GM19240 (cell line): ENCODE results near the gene ARFGAP1.

Source experiments
- DNase-seq: peaks from one replicate; pipeline ENCODE4 v3.0.0; 2011; ENCODE audit warnings: low spot score; ENCODE audit not compliant: insufficient read length

Gene ARFGAP1

DNA sequence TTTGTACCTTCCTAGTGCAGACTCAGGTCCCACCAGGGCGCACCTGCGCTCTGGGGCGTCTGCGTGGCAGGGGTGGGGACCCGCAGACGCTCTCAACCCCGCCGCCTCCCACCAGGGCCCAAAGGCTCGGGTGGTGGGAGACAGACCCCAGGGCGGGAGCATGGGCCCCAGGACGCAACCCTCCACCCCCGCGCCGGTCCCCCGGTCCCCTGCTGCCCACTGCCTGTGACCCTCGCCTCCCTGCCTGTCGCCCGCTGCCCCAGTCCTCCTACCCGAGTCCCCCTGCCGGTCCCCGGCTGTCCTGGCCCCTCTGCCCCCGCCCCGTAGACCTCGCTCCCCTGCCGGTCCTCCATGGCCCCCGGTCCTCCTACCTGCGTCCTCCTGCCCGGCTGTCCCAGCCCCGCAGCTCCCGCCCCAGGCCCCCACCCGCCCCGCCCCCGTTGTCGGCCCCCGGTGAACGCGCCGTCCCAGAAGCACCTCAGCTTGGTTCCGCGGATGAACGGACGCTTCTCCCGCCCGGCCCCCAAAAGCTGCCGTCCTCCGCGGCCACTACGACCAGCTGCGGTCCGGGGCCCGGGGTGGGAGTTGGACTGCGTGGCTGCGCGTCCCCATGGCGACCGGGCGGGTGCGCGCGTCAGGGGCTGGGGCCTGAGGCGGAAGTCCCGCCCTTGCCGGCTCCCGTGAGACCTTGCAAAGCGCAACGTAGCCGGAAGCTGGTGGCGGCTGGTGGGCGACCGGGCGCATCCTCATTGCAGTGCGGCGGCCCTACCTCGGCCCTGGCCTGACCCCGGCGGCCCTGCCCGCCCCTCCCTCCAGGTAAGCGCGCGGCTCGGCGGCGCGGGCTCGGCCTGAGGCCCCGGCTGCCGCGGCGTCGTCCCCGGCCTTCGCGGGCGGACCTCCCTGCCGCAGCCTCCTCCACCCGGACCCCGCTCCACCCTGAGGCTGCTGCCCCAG, at the start of gene ARFGAP1:
Gene ARFGAP1, plus strand, starts transcription at position 709 of the 954 bp plus-strand sequence. CDS start 2,768 bp downstream, outside the sequence.
- peak; percentile 99 for DNase-seq

DNA sequence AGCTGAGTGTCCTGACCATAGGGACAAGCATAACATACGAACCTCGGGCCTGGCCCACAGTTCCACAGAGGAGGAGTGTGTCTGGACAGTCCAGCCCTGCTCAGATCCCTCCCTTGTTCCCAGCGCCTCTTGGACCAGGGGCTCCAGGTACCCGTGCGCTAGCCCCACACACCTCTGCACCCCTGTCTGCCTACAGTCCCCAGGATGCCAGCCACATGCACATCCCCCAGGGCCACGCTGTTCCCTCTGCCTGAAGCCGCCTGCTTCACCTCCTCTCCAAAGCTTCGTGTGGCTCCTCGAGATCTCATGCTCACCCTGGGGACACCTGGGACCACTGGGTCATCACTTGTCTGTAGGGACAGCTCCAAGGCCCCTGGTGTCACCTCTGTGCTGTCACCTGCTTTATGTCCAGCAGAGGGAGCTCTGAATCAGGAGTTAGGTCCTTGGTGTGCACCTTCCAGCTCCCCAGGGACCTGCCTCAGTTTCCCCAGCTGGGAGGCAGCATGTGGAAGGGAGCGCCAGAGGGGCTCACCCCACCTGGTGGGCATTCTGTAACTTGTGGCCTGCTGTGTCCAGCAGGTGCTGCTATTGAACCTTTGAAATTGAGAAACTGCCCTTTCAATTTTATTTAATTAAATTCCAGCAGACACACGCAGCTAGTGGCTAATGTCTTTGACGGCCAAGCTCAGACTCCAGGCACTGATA, 49.3 kb upstream of the ARFGAP1 start:
- no peak for DNase-seq

DNA sequence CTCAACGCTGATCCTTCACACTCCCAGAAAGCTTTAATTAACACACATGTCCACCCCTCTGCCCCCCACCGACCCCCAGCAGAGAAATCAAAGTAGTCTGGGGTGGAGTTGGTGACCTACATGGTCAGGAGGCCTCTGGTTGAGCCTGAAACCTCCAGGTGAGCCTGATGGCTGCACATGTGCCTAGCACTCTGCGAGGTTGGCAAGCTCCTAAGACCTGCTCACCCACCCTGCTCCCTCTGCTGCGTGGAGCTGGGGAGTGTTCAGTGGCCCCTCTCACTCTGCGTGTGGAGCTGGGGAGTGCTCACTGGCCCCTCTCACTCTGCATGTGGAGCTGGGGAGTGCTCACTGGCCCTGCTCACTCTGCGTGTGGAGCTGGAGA, 48.8 kb upstream of the ARFGAP1 start:
- no peak for DNase-seq

DNA sequence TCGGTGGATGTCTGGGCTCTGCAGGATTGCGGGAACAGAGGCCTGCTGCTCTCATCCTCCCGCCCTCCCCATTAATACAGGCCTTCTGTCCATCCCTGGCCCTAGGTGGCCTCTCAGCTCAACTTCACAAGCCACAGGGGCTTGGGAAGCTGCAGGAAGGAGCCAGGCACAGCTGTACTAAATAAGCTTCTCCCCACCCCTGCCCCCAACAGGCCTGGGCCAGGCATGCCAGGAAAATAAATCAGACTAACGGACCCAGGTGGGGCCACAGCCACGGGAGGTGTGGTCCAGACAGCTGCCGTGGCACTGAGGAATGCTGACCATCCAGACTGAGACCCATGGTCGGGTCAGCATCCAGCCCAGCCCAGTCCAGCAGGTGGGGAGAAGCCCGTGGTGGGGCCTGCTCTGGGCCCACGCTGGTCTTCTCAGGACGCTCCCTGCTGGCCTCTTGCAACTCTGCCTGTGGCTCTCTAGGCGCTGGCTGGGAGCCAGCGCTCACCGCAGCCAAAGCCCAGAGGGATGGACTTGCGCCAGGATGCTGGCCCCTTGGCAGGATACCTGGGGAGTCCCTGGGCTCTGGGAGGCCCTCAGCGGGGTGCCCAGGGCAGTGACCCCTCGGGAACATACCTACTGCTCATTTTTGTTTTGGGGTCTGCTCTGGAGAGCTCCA, 48.1 kb upstream of the ARFGAP1 start:
- no peak for DNase-seq

DNA sequence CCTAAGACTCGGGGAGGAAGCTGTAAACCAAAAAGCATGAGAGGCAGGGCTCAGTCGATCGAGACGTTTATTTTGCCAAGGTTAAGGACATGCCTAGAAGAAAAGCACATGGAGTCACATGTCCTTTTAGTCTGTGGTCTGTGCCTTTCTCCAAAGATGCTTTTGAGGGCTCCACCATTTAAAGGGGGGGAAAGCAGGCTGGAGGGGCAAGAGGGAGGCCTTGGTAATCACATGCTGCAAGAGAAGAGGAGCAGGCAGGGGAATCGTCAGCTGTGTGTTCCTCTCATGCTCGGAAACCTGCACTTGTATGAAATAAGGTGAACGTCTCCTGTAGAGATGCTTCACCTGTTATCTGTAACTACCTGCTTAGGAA, 47.5 kb upstream of the ARFGAP1 start:
- no peak for DNase-seq

DNA sequence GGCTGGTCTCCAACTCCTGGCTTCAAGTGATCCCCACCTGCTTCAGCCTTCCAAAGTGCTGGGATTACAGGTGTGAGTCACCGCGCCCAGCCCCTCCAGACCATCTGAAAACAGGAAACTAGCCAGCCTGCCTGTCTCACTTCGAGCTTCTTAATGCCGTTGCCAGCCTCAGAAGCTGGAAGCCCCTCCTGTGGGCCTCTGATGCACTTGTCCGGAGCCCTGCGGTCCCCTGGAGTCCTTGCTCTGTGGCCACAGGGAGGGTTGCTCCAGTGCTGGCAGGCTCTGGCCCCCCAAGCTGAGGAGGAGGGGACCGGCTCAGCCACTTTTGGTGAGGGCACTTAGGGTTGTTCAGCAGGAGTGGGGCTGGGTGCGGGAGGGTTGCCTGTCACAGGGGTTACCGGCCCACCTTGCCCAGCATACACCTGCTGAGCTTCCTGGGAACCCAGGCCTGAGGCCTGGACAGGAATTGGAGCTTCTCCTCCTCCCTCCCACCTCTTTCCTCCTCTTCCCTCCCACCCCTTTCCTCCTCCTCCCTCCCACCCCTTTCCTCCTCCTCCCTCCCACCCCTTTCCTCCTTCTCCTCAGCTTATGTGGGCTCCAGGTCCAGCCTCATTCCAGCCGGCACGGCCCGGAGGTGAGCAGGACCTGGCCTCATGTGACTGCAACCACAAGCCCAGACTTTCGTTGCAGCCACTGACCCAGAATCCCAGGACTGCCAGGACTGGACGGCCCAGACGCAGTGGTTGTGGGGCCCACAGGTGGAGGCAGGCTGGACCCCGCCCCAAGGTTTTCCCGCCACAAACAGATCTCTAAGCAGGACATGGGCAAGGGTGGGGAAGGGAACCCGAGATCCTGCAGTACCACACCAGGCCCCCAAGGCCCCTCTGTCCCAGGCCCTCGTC, 46.3 kb upstream of the ARFGAP1 start:
- DNase-seq = no peak

DNA sequence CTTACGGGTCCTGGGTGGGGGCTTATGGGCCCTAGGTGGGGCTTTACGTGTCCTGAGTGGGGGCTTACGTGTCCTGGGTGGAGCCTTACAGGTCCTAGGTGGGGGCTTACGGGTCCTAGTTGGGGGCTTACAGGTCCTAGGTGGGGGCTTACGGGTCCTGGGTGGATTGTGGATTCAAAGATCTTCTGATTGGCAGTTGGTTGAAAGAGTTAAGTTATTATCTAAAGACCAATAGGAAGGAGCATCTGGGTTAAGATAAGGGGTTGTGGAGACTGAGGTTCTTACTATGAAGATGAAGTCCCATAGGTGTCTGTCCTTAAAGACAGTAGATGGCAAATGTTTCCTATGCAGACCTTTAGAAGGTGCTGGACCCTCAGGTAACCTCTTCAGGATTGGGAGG, 45.4 kb upstream of the ARFGAP1 start:
- DNase-seq = no peak

DNA sequence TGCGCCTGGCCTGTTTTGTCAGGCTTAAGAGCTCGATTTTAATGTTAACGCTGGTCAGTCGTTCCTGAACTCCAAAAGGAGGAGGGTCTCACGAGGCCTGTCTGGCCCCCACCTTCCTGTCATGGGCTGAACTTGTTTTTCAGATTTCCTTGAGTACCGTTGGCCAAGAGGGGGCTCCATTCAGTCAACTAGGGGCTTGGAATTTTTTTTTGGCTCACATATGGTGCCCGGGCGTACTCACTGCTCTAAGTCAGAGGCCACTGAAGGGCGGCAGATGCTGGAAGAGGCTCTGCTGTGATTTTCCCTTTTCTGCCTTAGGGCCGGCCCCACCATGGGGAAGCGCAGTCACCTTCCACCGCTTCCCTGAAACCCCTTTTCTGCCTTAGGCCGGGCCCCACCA, 43.8 kb upstream of the ARFGAP1 start:
- DNase-seq = no peak

DNA sequence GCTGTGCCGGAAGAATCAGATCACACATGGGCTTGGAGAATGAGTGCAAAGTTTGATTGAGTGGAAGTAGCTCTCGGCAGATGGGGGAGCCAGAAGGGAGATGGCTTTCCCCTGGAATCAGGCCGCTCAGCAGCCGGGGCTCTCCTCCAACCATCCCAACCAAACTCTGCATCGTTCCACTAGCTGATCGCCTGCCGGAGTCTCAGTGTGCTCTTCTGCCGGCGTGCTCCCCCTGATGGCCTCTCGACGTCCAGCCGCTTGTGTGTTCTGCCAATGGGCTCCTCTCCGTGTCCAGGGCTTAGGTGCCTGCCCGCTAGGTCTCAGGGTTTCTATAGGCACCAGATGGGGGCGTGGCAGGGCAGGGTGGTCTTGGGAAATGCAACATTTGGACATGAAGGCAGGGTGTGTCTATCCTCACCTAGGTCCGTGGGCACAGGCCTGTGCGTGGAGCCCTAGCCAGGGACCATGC, 41.8 kb upstream of the ARFGAP1 start:
- no peak for DNase-seq

DNA sequence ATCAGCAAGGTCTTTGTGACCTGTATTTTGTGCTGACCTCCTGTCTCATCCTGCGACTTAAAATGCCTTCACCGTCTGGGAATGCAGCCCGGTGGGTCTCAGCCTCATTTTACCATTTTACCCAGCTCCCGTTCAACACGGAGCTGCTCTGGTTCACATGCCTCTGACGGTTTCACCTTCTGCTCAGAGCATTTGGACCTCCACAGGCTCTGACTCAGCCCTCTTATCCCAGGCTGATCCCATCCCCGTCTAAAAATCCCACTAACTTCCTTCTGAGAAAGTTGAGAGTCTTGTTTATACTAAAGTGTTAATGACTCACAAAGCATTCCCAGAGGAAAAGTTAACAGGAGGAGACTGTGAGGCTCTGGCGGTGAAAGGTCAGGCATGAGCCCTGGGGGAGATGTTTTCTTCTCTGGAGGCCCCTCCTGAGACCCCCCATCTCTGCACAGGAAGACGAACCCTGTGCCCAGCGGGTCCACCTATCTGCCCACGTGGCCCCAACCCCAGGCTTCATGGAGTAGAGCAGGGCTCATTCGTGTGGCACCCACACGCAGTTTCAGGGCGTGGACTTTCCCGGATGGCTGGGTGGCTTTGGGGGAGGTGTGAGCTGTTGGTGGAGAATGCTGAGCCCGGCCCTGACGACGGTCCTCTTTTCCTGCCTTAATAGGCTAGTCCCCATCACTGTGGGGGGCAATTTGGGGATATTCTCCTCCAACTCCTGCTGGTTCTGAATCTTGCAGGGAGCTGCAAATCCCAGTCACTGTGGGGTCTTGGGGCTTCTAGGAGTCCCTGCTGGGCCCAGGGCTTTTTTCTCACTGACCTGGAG, 40.2 kb upstream of the ARFGAP1 start:
- no peak for DNase-seq

DNA sequence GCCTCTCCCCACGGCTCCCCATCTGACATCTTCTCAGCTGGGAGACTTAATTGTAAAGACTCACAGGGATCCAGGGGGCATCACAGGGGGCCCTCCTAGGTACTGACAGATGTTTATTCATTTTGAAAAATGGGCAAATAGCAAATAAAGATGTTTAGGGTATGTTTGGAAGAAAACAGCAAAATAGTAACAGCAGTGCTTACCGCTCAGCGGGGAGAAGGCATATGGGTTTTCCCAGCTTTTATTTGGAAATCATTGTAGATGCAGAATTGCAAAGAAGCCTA, 39.6 kb upstream of the ARFGAP1 start:
- DNase-seq = no peak

DNA sequence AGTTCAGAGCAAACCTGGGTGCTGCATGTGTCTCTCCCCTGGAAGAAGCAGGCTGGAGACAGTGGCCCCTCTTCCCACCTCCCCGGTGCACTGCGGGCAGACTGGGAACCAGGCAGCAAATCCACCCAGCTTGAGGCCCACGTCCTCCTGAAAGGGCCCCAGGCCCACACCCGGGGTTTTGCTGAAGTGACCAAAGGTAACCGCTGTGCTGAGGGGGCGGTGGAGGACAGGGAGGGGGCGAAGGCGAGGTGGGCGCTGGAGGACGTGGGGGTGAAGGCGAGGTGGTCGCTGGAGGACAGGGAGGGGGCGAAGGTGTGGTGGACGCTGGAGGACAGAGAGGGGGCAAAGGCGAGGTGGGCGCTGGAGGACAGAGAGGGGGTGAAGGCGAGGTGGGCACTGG, 38.7 kb upstream of the ARFGAP1 start:
- DNase-seq = no peak

DNA sequence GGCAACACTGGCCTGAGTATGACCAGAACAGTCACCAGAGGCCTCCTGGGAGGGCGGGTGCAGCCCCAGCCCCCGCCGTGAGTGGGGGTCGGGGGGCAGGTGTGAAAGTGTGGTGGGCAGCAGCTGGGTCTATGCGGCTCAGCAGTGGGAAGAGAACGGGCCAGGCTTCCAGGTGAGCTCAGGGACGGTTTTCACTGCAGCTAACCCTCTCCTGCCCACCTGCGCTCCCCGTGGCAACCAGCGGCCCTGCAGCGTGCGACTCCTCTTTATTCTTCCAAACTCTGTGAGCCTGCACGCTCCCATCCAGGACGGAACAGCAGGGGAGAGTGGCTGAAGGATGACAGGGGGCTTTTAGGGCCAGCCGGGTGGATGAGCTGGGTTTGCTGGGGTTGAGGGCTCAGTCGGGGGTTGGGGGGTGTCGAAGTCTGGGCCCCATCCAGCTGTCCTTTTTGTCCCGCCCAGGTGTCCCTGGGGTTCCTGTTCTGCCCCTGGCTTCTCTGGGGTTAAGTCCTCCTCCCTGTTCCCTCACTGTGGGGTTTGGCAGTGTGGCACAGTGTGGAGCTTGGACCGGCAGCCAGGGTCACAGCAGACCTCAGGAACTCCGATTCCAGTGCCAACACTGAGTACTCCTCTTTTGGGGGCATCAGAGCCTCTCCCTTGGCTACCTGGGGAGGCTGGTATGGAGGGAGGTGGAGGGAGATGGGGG, 37.8 kb upstream of the ARFGAP1 start:
- no peak for DNase-seq

DNA sequence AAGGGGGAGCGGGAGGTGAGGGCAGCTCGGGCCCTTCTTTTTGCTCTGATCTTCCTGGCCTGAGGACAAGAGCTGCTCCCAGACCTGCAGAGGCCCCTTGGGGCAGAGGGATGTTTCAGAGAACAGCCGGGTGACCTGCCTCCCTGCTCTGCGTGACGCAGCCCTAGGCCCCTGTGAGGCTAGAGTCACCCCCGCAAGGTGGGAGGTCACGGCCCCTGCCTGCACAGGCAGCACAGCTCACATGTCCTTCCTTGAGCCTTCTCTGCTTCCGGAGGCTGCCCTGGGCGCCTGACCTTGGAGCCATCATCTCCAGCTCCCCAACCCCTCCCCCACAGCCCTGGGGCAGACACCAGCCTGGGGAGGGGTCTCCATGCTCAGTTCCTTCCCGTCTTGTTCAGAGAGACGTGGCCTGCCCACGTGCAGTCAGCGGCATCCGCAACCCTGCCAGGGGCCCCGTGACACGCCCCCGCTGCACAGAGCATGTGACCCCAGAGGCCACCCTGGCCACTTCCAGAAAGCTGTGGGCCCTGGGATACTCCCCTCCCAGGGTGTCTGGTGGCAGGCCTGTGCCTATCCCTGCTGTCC, 37.1 kb upstream of the ARFGAP1 start, which contains the start of gene BIRC7:
Gene BIRC7, plus strand, starts transcription at position 507 of the 585 bp plus-strand sequence. CDS start 192 bp downstream, outside the sequence.
- DNase-seq = no peak

DNA sequence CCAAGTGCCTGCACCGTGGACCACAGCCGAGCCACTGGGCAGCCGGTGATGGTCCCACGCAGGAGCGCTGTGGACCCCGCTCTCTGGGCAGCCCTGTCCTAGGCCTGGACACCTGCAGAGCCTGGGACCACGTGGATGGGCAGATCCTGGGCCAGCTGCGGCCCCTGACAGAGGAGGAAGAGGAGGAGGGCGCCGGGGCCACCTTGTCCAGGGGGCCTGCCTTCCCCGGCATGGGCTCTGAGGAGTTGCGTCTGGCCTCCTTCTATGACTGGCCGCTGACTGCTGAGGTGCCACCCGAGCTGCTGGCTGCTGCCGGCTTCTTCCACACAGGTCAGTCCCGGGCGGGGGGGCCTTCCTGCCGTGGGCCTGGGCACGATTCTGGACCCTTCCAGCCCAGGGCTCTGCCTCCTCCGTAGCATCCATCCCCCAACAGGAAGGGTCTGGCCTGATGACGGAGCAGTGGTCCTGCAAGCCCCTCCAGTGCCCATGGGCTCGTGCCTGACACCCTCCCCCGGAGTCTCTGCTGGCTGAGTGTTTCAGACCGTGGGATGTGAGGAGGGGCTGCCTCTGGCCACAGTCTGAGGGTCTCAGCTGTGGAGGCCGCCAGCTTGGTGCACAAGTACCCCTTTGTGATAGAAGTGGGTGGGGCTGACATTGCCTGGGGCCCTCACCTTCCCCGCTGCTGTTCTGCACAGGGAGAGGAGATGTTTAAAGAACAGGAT, 36.3 kb upstream of the ARFGAP1 start:
- DNase-seq = no peak

DNA sequence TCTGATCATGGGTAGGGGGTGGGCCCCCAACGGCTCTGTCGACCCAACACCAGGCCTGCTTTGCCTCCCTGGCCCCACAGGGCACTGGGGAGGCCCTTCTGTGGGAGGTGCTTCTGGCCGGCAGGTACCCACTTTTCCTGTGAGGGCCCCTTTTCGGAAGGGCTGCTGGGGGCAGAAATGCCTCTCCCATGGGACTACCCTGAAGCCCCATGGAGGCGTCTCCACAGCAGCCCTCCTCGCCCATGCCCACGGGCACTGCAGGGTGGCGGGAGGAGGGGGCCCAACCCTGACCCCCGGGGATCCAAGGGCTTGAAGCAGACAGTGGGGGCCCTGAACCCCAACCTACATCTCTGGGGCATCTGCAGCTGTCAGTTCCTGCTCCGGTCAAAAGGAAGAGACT, 34.6 kb upstream of the ARFGAP1 start:
- DNase-seq = no peak

DNA sequence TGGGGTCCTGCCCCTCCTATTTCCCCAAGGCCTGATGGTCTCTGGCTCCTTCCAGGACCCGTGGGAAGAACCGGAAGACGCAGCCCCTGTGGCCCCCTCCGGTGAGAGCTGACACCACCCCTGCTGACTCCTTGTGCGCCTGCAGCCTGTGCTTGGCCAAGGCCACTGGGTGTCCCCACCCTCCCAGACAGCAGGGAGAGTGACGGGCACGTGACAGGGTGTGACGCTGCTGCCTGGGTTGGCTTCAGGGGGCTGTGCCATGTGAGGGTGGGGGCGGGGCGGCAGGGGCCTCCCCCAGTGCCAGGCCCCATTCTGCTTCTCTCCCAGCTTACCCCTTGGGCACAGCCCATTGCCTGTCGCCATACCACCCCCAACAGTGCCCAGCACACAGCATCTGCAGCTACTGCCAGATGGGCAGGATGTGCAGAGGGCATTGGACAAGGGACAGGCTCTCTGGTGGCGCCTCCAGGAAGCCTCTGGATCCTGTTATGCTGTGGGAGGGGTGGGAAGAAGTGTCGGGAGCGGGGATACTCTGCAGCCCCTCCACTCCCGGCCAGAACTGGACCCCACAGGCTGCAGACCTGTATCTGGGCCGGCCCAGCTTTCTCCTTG, 34.0 kb upstream of the ARFGAP1 start:
- DNase-seq = no peak

DNA sequence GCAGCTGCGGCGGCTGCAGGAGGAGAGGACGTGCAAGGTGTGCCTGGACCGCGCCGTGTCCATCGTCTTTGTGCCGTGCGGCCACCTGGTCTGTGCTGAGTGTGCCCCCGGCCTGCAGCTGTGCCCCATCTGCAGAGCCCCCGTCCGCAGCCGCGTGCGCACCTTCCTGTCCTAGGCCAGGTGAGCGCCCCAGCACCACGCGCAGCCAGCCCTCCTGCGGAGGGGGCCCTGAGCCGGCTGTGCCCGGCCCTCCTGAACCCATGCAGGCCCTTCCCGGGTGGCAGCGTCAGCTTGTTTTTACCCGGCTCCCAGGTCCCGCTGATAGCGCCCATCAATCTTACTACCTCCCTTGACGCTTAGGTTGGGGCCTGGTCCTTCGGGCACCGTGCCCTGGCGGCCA, 33.2 kb upstream of the ARFGAP1 start:
- DNase-seq = no peak
